Activated B cell treated with CpG ODN at 0.5 μM for 24 hours (primary cell): Measurements from ENCODE around the gene TMEM161A. TPM values are rescaled to one million over a fixed set of nuclear protein-coding genes. Genes with fewer than 3 reads are reported as not detected.
A peak's percentile ranks its signal among the peaks of the same experiment; 100 is the strongest.
"Not testable (repeated sequence)": the region's sequence is repeated elsewhere in the genome, so short reads cannot be mapped to it uniquely, and the experiment has no call there.

ENCODE experiments used
- ATAC-seq: fragments of 200-7000 bp; cut with Tn5 transposase; one replicate; pipeline ENCODE4 v1.10.0; 2021; ENCODE audit warnings: low read depth, mild to moderate bottlenecking, moderate library complexity
- CTCF ChIA-PET: fragments of 350-600 bp; sonication (Branson Sonifier 250); formaldehyde crosslinking; loops from one replicate; lab custom pipeline; 2021; ENCODE audit warnings: antibody characterized with exemption; lab: Charles Lee
- POLR2A ChIA-PET: fragments of 350-600 bp; sonication (Branson Sonifier 250); formaldehyde crosslinking; loops from one replicate; lab custom pipeline; 2021; ENCODE audit warnings: antibody characterized with exemption; lab: Charles Lee
- DNase-seq: peaks from one replicate; pipeline ENCODE4 v3.0.0; 2022
- H3K27ac Mint-ChIP-seq: one replicate; pipeline ENCODE4 v1.8.0; 2020; ENCODE audit warnings: mixed read lengths
- H3K27me3 Mint-ChIP-seq: one replicate; pipeline ENCODE4 v1.8.0; 2021; ENCODE audit warnings: mixed read lengths
- H3K36me3 Mint-ChIP-seq: one replicate; pipeline ENCODE4 v1.8.0; 2021; ENCODE audit warnings: low read depth, mixed read lengths
- H3K4me1 Mint-ChIP-seq: one replicate; pipeline ENCODE4 v1.8.0; 2021; ENCODE audit warnings: mixed read lengths
- H3K4me3 Mint-ChIP-seq: one replicate; pipeline ENCODE4 v1.8.0; 2020; ENCODE audit warnings: mild to moderate bottlenecking, mixed read lengths
- H3K9me3 Mint-ChIP-seq: one replicate; pipeline ENCODE4 v1.8.0; 2020; ENCODE audit warnings: mixed read lengths
- CTCF ChIP-seq: fragments of 200-600 bp; IDR thresholded peaks from one replicate; pipeline ENCODE4 v1.8.0; 2022; ENCODE audit warnings: antibody characterized with exemption, mild to moderate bottlenecking
- intact Hi-C: fragments of 100-400 bp; cut with micrococcal nuclease; formaldehyde crosslinking; loops from one replicate; pipeline ENCODE4 v1.15.1; 2024
- total RNA-seq: library from RNA; stranded (reverse); gene quantifications from 2 replicates; pipeline ENCODE4 v1.2.3, GENCODE V29; 2022

TMEM161A gene
- total RNA-seq, 1 donor from 2014 or later, result 22.6 TPM

- Mint-ChIP-seq H3K4me3 (peak overlapping the region; percentile 78), H3K9me3 (no peaks in the 10 kb centered on the region), H3K27me3 (no peaks in the 10 kb centered on the region), H3K27ac (peak overlapping the region; percentile 35), H3K4me1 (peaks cover 23% of the 10 kb centered on the region), H3K36me3 (peaks cover 28% of the 10 kb centered on the region)
- POLR2A ChIA-PET, result interaction anchor here (0.8 kb wide), 1 partner anchor 405 kb away, joined by 3 read pairs; no protein-coding TSS in a partner anchor
- ATAC-seq (peak; percentile 36), DNase-seq (no peak)
- intact Hi-C loops, result no loop called here
- CTCF ChIA-PET, result no interaction called here
- TF ChIP-seq CTCF, result no peak
Observed at GRCh38 chr19:19106056-19106551, 32.2 kb downstream of the TMEM161A start.

GRCh38 chr19:19105365-19106055, 32.8 kb downstream of the TMEM161A start:
- intact Hi-C loops, result no loop called here
- ChIA-PET POLR2A (interaction anchor here (0.8 to 1.0 kb wide), 2 partner anchors 40 to 404 kb away, joined by 3 to 4 read pairs; no protein-coding TSS in a partner anchor), CTCF (no interaction called here)
- H3K9me3 Mint-ChIP-seq, result no peaks in the 10 kb centered on the region
- peaks cover 34% of the 10 kb centered on the region for H3K36me3 Mint-ChIP-seq
- DNase-seq, result no peak
- H3K4me3 Mint-ChIP-seq, result peak overlapping the region; percentile 78
- TF ChIP-seq CTCF, result no peak
- peaks cover 18% of the 10 kb centered on the region for H3K4me1 Mint-ChIP-seq
- H3K27me3 Mint-ChIP-seq, result no peaks in the 10 kb centered on the region
- peak; percentile 72 for ATAC-seq
- peak overlapping the region; percentile 35 for H3K27ac Mint-ChIP-seq

GRCh38 chr19:19103167-19103566, 35.1 kb downstream of the TMEM161A start:
- no peaks in the 10 kb centered on the region for H3K27me3 Mint-ChIP-seq
- POLR2A ChIA-PET, result no interaction called here
- DNase-seq (no peak), ATAC-seq (no peak)
- CTCF ChIA-PET, result no interaction called here
- peaks cover 11% of the 10 kb centered on the region for H3K4me1 Mint-ChIP-seq
- H3K4me3 Mint-ChIP-seq, result no peak overlapping the region
- H3K36me3 Mint-ChIP-seq, result peaks cover 44% of the 10 kb centered on the region
- TF ChIP-seq CTCF, result no peak
- intact Hi-C loops, result no loop called here
- no peak overlapping the region for H3K27ac Mint-ChIP-seq
- H3K9me3 Mint-ChIP-seq, result no peaks in the 10 kb centered on the region

- CTCF ChIA-PET, POLR2A ChIA-PET, DNase-seq, H3K4me3 Mint-ChIP-seq, H3K27me3 Mint-ChIP-seq, ATAC-seq, intact Hi-C loops, H3K9me3 Mint-ChIP-seq, H3K27ac Mint-ChIP-seq: not testable (repeated sequence)
- H3K4me1 Mint-ChIP-seq, result peaks cover 11% of the 10 kb centered on the region
- peaks cover 42% of the 10 kb centered on the region for H3K36me3 Mint-ChIP-seq
Observed at GRCh38 chr19:19102566-19102965, 35.7 kb downstream of the TMEM161A start.

- intact Hi-C loops, result no loop called here
- ATAC-seq, result no peak
Observed at GRCh38 chr19:19101540-19101939, 36.7 kb downstream of the TMEM161A start.

More at GRCh38 chr19:19101540-19101939, 36.7 kb downstream of the TMEM161A start:
- POLR2A ChIA-PET, result no interaction called here
- Mint-ChIP-seq H3K4me3 (no peak overlapping the region), H3K27ac (no peak overlapping the region), H3K27me3 (no peaks in the 10 kb centered on the region), H3K9me3 (no peaks in the 10 kb centered on the region), H3K36me3 (peaks cover 43% of the 10 kb centered on the region), H3K4me1 (peaks cover 11% of the 10 kb centered on the region)
- CTCF ChIA-PET, result no interaction called here
- DNase-seq, result no peak
- no peak for TF ChIP-seq CTCF
